ENCODE measurements around the gene ASXL2.

DNA sequence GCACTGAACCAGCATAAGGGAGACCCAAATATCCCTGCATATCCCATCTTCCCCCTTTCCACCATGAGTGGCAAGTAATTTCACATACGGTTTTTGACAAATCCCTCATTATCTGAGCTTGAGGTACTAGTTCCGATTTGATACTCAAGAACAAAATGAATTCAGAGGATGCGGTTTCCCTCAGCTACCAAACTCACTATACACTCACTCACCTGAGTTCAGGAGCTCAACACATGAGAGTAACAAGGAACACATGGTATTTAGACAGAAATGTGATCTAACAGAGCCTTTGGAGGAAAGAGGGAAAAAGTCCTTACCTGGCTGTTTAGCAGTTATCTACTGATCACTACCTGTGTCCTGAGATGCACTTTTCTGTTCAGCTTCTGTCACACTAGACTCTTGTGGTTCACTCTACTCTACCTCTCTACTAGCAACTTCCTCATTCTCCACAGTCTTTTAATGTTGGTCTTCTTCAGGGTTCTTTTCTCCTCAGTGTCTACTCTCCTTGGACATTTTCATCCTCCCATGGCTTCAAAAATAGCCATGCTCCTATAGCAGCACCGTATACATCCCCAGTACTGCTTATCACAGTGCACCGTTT is 25.1 kb downstream of the ASXL2 start:
- TF ChIP-seq ZBTB7A (IDR thresholded peaks at IDR 0.05; ENCODE audit: low read depth) (no peak), FOXM1 (IDR thresholded peaks at IDR 0.05; ENCODE audit: borderline replicate concordance, low read depth) (no peak), YY1 (IDR thresholded peaks at IDR 0.05; ENCODE audit: low read depth) (no peak), RAD21 (IDR thresholded peaks at IDR 0.05; ENCODE audit: low read depth) (no peak), EP300 (IDR thresholded peaks at IDR 0.05; ENCODE audit: borderline replicate concordance) (no peak), CREB1 (IDR thresholded peaks at IDR 0.05; ENCODE audit: low read depth) (no peak), TCF12 (IDR thresholded peaks at IDR 0.05; ENCODE audit: low read depth) (no peak), EGR1 (IDR thresholded peaks at IDR 0.05) (no peak), TAF1 (IDR thresholded peaks at IDR 0.05; ENCODE audit: low read depth) (no peak), NFIC (IDR thresholded peaks at IDR 0.05) (no peak), CEBPB (IDR thresholded peaks at IDR 0.05) (no peak)
- TF ChIP-seq, protein P1, sequence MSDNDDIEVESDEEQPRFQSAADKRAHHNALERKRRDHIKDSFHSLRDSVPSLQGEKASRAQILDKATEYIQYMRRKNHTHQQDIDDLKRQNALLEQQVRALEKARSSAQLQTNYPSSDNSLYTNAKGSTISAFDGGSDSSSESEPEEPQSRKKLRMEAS (IDR thresholded peaks at IDR 0.05): no peak
- TF ChIP-seq, protein P2, sequence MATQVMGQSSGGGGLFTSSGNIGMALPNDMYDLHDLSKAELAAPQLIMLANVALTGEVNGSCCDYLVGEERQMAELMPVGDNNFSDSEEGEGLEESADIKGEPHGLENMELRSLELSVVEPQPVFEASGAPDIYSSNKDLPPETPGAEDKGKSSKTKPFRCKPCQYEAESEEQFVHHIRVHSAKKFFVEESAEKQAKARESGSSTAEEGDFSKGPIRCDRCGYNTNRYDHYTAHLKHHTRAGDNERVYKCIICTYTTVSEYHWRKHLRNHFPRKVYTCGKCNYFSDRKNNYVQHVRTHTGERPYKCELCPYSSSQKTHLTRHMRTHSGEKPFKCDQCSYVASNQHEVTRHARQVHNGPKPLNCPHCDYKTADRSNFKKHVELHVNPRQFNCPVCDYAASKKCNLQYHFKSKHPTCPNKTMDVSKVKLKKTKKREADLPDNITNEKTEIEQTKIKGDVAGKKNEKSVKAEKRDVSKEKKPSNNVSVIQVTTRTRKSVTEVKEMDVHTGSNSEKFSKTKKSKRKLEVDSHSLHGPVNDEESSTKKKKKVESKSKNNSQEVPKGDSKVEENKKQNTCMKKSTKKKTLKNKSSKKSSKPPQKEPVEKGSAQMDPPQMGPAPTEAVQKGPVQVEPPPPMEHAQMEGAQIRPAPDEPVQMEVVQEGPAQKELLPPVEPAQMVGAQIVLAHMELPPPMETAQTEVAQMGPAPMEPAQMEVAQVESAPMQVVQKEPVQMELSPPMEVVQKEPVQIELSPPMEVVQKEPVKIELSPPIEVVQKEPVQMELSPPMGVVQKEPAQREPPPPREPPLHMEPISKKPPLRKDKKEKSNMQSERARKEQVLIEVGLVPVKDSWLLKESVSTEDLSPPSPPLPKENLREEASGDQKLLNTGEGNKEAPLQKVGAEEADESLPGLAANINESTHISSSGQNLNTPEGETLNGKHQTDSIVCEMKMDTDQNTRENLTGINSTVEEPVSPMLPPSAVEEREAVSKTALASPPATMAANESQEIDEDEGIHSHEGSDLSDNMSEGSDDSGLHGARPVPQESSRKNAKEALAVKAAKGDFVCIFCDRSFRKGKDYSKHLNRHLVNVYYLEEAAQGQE (IDR thresholded peaks at IDR 0.05; ENCODE audit: low read depth): no peak
